ENCODE measurements around the gene TFE3. TPM values are rescaled to one million over a fixed set of nuclear protein-coding genes. Genes with fewer than 3 reads are reported as not detected.

TFE3 gene
- total and polyA plus RNA-seq, 2 experiments from 2014 or later = 21.4 to 83.8 TPM

- Mint-ChIP-seq H3K27ac (peak overlapping the region; percentile 48; the same call in 1 of the 2 replicates), H3K4me1 (peaks cover 8% of the 10 kb centered on the region), H3K27me3 (ENCODE audit: insufficient read depth, low read depth, poor library complexity) (no peaks in the 10 kb centered on the region), H3K9me3 (no peaks in the 10 kb centered on the region), H3K36me3 (ENCODE audit: low read depth) (peaks cover 12% of the 10 kb centered on the region; the same call in 2 of the 3 replicates), H3K4me3 (peak overlapping the region; percentile 78)
- Histone ChIP-seq H3K36me3 (ENCODE audit: insufficient read depth) (no peaks in the 10 kb centered on the region), H3K79me2 (replicated peaks; ENCODE audit: insufficient read depth) (peaks cover 21% of the 10 kb centered on the region), H3K27ac (ENCODE audit: low read depth) (0 out of 2 replicates have a peak overlapping the region, but pooled peaks have one; percentile 14), H2AFZ (no peak overlapping the region), H3K27me3 (ENCODE audit: insufficient read depth) (no peaks in the 10 kb centered on the region), H3K4me2 (peak overlapping the region; percentile 74), H3K9me2 (ENCODE audit: insufficient read depth) (no peaks in the 10 kb centered on the region), H4K20me1 (replicated peaks; ENCODE audit: insufficient read depth) (no peaks in the 10 kb centered on the region), H3K4me1 (ENCODE audit: insufficient read depth) (0 out of 2 replicates have a peak, but pooled peaks cover under 1% of the 10 kb centered on the region), H3F3A (replicated peaks; ENCODE audit: low read depth) (no peaks in the 10 kb centered on the region), H3K4me3 (peak overlapping the region; percentile 55)
- TF ChIP-seq, protein P1, sequence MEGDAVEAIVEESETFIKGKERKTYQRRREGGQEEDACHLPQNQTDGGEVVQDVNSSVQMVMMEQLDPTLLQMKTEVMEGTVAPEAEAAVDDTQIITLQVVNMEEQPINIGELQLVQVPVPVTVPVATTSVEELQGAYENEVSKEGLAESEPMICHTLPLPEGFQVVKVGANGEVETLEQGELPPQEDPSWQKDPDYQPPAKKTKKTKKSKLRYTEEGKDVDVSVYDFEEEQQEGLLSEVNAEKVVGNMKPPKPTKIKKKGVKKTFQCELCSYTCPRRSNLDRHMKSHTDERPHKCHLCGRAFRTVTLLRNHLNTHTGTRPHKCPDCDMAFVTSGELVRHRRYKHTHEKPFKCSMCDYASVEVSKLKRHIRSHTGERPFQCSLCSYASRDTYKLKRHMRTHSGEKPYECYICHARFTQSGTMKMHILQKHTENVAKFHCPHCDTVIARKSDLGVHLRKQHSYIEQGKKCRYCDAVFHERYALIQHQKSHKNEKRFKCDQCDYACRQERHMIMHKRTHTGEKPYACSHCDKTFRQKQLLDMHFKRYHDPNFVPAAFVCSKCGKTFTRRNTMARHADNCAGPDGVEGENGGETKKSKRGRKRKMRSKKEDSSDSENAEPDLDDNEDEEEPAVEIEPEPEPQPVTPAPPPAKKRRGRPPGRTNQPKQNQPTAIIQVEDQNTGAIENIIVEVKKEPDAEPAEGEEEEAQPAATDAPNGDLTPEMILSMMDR (conservative IDR thresholded peaks at IDR 0.05; ENCODE audit: low read depth in 2 of 2) = no peak
- TF ChIP-seq ZNF114 (CRISPR knock-in tag; IDR thresholded peaks at IDR 0.05) (no peak), CREB1 (CRISPR knock-in tag; IDR thresholded peaks at IDR 0.05; ENCODE audit: low read depth) (no peak), JUNB (IDR thresholded peaks at IDR 0.05; ENCODE audit: unreplicated experiment) (no peak), NANOG (IDR thresholded peaks at IDR 0.05; ENCODE audit: borderline replicate concordance) (no peak), REST (IDR thresholded peaks at IDR 0.05; ENCODE audit: unreplicated experiment) (no peak), POLR2AphosphoS5 (IDR thresholded peaks at IDR 0.05; ENCODE audit: low read depth) (no peak), EZH2phosphoT487 (IDR thresholded peaks at IDR 0.05; ENCODE audit: unreplicated experiment) (no peak), STAT1 (IDR thresholded peaks at IDR 0.05; ENCODE audit: unreplicated experiment) (no peak), EZH2 (IDR thresholded peaks at IDR 0.05; ENCODE audit: low read depth, unreplicated experiment) (no peak), ZNF331 (CRISPR knock-in tag; IDR thresholded peaks at IDR 0.05; ENCODE audit: low read depth) (no peak), ZNF462 (CRISPR knock-in tag; IDR thresholded peaks at IDR 0.05) (no peak)
- TF ChIP-seq, protein P2, sequence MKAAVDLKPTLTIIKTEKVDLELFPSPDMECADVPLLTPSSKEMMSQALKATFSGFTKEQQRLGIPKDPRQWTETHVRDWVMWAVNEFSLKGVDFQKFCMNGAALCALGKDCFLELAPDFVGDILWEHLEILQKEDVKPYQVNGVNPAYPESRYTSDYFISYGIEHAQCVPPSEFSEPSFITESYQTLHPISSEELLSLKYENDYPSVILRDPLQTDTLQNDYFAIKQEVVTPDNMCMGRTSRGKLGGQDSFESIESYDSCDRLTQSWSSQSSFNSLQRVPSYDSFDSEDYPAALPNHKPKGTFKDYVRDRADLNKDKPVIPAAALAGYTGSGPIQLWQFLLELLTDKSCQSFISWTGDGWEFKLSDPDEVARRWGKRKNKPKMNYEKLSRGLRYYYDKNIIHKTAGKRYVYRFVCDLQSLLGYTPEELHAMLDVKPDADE (IDR thresholded peaks at IDR 0.05) = no peak
- no peak for DNase-seq (ENCODE audit: low spot score)
- peak; percentile 37 for ATAC-seq
Measured at GRCh38 chrX:49059201-49059600, 16.0 kb upstream of the TFE3 start.

Data from GM23338 (cell line).